ENCODE results near the gene ZNF628. TPM values are rescaled to one million over a fixed set of nuclear protein-coding genes. Genes with fewer than 3 reads are reported as not detected.

Gene ZNF628
- total RNA-seq = 10.4 and 12.7 TPM in 2 replicates

DNA sequence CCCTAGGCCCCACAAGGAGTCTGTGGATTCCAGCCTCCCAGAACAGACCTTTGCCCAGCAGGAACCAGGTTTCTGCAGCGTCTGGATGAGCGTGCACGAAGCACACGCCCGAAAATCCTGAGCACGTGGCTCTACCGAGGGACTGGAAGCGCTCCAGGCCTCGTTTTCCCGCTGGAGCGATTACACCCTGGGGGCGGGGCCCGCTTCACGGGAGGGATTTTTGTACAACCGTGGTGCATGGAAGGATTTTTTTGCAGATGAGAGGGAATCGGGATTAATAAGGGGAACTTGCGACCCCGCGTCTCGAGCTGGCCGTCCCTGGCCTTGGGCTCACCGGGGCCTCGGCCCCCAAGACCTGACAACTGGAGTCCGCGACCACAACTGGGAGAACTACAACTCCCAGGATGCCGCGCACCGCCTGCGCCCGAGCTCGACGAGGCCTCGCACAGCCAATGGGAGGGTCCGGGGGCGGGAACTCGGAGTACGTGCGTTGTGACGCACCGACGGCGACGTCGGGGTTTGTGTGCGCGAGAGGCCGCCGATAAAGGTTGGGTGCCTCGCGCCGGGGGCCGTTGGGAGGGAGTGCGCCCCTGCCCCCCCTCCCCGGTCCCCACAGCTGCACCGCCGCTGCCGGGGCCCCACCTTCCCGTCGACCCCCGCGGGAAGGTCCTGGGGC is at the start of gene ZNF628:
TSS of gene ZNF628 (plus strand) at position 518 of the 676 bp plus-strand sequence. CDS start 3,294 bp downstream, outside the sequence.
- peak within 1 kb of the TSS; percentile 91 for H3K4me3 Mint-ChIP-seq
- DNase-seq (peak; percentile 97), ATAC-seq (ENCODE audit: low read depth) (peak; percentile 90)
- peak within 1 kb of the TSS; percentile 89 for H3K27ac Mint-ChIP-seq
- POLR2A ChIA-PET = interaction anchor here (0.5 to 2.9 kb wide), 37 partner anchors 10 to 1361 kb away, joined by 3 to 49 read pairs (median 5); partner anchors contain the start of genes CCDC106, FIZ1, ISOC2 and KMT5C
- peaks cover 9% of the 10 kb centered on the region for H3K36me3 Mint-ChIP-seq (ENCODE audit: low read depth)
- no peaks in the 10 kb centered on the region for H3K9me3 Mint-ChIP-seq
- H3K27me3 Mint-ChIP-seq = no peaks in the 10 kb centered on the region
- intact Hi-C loops (cut with micrococcal nuclease) = loop anchor here (1.0 to 2.0 kb wide), 14 partner anchors 9 to 1027 kb away; partner anchors contain the start of genes FIZ1, ISOC2, KMT5C and LENG8
- TF ChIP-seq, protein P1, sequence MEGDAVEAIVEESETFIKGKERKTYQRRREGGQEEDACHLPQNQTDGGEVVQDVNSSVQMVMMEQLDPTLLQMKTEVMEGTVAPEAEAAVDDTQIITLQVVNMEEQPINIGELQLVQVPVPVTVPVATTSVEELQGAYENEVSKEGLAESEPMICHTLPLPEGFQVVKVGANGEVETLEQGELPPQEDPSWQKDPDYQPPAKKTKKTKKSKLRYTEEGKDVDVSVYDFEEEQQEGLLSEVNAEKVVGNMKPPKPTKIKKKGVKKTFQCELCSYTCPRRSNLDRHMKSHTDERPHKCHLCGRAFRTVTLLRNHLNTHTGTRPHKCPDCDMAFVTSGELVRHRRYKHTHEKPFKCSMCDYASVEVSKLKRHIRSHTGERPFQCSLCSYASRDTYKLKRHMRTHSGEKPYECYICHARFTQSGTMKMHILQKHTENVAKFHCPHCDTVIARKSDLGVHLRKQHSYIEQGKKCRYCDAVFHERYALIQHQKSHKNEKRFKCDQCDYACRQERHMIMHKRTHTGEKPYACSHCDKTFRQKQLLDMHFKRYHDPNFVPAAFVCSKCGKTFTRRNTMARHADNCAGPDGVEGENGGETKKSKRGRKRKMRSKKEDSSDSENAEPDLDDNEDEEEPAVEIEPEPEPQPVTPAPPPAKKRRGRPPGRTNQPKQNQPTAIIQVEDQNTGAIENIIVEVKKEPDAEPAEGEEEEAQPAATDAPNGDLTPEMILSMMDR (IDR thresholded peaks at IDR 0.05) = no peak
- peaks cover 33% of the 10 kb centered on the region for H3K4me1 Mint-ChIP-seq
- CTCF ChIA-PET = interaction anchor here (1.3 to 4.3 kb wide), 5 partner anchors 9 to 157 kb away, joined by 3 to 29 read pairs (median 5); partner anchors contain the start of gene ISOC2

DNA sequence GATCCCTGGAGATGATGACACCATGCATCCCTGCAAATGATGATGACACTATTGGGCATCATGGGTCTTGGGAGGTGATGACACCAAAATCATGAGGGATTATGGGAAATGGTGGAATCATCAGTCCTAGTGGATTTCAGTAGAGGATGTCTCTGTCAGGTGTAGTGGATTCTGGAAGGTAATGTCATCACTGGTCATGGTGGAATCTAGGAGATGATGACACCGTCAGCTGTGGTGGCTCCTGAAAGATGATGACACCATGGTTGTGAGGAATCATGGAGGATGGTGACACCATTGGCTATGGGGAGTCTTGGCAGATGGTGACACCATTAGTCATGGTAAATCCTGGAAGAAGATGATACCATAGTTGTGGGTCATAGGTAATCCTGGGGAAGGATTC is 45.2 kb upstream of the ZNF628 start:
- ATAC-seq (ENCODE audit: low read depth) (no peak), DNase-seq (no peak)
- H3K27me3 Mint-ChIP-seq = peaks cover 35% of the 10 kb centered on the region
- H3K27ac Mint-ChIP-seq = no peak overlapping the region
- POLR2A ChIA-PET = no interaction called here
- TF ChIP-seq, protein P1 (IDR thresholded peaks at IDR 0.05) = no peak
- CTCF ChIA-PET = no interaction called here
- H3K36me3 Mint-ChIP-seq (ENCODE audit: low read depth) = no peaks in the 10 kb centered on the region
- no peaks in the 10 kb centered on the region for H3K4me1 Mint-ChIP-seq
- H3K4me3 Mint-ChIP-seq = no peak overlapping the region
- no peaks in the 10 kb centered on the region for H3K9me3 Mint-ChIP-seq
- intact Hi-C loops (cut with micrococcal nuclease) = no loop called here

DNA sequence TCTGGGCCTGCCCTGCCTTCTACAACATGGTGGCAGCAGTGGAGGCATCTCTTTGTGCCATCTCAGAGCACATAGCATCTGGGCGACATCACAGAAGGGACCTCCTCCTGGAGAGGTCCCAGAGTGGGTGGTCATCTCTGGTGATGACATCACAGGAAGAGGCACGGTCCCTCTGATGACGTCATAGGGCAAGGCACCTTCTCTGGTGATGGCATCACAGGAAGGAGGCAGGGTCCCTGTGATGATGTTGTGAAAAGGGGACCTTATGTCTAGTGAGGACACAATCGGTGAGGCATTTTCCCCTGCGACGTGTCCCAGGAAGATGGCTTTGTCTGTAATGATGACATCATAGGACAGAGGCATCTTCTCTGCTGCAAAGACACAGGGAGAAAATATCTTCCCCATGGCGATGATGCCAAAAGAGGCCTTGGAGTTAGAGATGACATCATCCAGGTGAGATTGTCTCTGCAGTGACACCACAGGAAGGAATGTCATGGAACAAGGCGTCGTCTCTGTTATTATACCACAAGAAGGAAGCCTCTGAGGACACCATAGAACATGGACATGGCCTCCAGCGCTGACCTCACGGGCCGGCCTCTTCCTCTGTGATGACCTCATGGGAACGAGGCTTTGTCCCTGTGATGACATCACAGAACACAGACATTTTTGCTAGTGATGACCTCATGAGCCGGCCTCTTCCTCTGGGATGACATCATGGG is 44.0 kb upstream of the ZNF628 start:
- TF ChIP-seq, protein P1 (IDR thresholded peaks at IDR 0.05) = no peak
- no peak overlapping the region for H3K27ac Mint-ChIP-seq
- H3K9me3 Mint-ChIP-seq = no peaks in the 10 kb centered on the region
- peaks cover 42% of the 10 kb centered on the region for H3K27me3 Mint-ChIP-seq
- H3K36me3 Mint-ChIP-seq (ENCODE audit: low read depth) = no peaks in the 10 kb centered on the region
- ChIA-PET CTCF (no interaction called here), POLR2A (no interaction called here)
- no peak overlapping the region for H3K4me3 Mint-ChIP-seq
- no peak for ATAC-seq (ENCODE audit: low read depth)
- intact Hi-C loops (cut with micrococcal nuclease) = no loop called here
- DNase-seq = no peak
- H3K4me1 Mint-ChIP-seq = no peaks in the 10 kb centered on the region

- no peak for DNase-seq
- H3K4me1 Mint-ChIP-seq = no peaks in the 10 kb centered on the region
- TF ChIP-seq, protein P1 (IDR thresholded peaks at IDR 0.05) = no peak
- H3K27me3 Mint-ChIP-seq = peaks cover 45% of the 10 kb centered on the region
- no peaks in the 10 kb centered on the region for H3K36me3 Mint-ChIP-seq (ENCODE audit: low read depth)
- CTCF ChIA-PET = no interaction called here
- POLR2A ChIA-PET = no interaction called here
- no peak overlapping the region for H3K27ac Mint-ChIP-seq
- no peaks in the 10 kb centered on the region for H3K9me3 Mint-ChIP-seq
- no peak overlapping the region for H3K4me3 Mint-ChIP-seq
- intact Hi-C loops (cut with micrococcal nuclease) = no loop called here
- ATAC-seq (ENCODE audit: low read depth) = no peak
Measured at GRCh38 chr19:55433292-55433691, 43.1 kb upstream of the ZNF628 start.

- no peak for ATAC-seq (ENCODE audit: low read depth)
- Mint-ChIP-seq H3K36me3 (ENCODE audit: low read depth) (no peaks in the 10 kb centered on the region), H3K27ac (no peak overlapping the region), H3K27me3 (peaks cover 48% of the 10 kb centered on the region), H3K9me3 (no peaks in the 10 kb centered on the region), H3K4me3 (no peak overlapping the region), H3K4me1 (no peaks in the 10 kb centered on the region)
- POLR2A ChIA-PET = no interaction called here
- CTCF ChIA-PET = no interaction called here
- TF ChIP-seq, protein P1 (IDR thresholded peaks at IDR 0.05) = no peak
- intact Hi-C loops (cut with micrococcal nuclease) = no loop called here
- no peak for DNase-seq
Measured at GRCh38 chr19:55434356-55434919, 42.0 kb upstream of the ZNF628 start.

Data from activated B cell treated with CpG ODN at 0.5 μM for 24 hours (primary cell).